NCI-H187 treated with DMSO at 0.1 percent for 48 hours (cell line): ENCODE results near the gene BCL2A1.
"Not testable (repeated sequence)": the region's sequence is repeated elsewhere in the genome, so short reads cannot be mapped to it uniquely, and the experiment has no call there.

Experiments used
- DNase-seq: peaks from one replicate; lab custom pipeline; 2025; lab: John Stamatoyannopoulos, UW

The BCL2A1 gene

GRCh38 chr15:79989183-79989582, 18.2 kb upstream of the BCL2A1 start:
- no peak for DNase-seq

GRCh38 chr15:79988448-79989117, 17.6 kb upstream of the BCL2A1 start:
- no peak for DNase-seq

- no peak for DNase-seq
Observed at GRCh38 chr15:79987969-79988368, 17.0 kb upstream of the BCL2A1 start.

GRCh38 chr15:79987569-79987955, 16.6 kb upstream of the BCL2A1 start:
- no peak for DNase-seq

GRCh38 chr15:79981831-79982455, 10.9 kb upstream of the BCL2A1 start:
- DNase-seq, result no peak

GRCh38 chr15:79978655-79979514, 7.9 kb upstream of the BCL2A1 start:
- DNase-seq, result no peak

GRCh38 chr15:79978260-79978654, 7.3 kb upstream of the BCL2A1 start:
- no peak for DNase-seq

GRCh38 chr15:79977431-79978054, 6.5 kb upstream of the BCL2A1 start:
- DNase-seq, result no peak

GRCh38 chr15:79973456-79974195, 2.6 kb upstream of the BCL2A1 start:
- DNase-seq, result no peak

GRCh38 chr15:79972863-79973262, 1.9 kb upstream of the BCL2A1 start:
- DNase-seq, result no peak

GRCh38 chr15:79970181-79970580, 815 bp downstream of the BCL2A1 start:
- DNase-seq, result no peak

- no peak for DNase-seq
Observed at GRCh38 chr15:79969146-79969545, 1.9 kb downstream of the BCL2A1 start.

- DNase-seq, result no peak
Observed at GRCh38 chr15:79967298-79968182, 3.5 kb downstream of the BCL2A1 start.

- no peak for DNase-seq
Observed at GRCh38 chr15:79966634-79967297, 4.2 kb downstream of the BCL2A1 start.

- DNase-seq, result no peak
Observed at GRCh38 chr15:79965846-79966630, 5.0 kb downstream of the BCL2A1 start.

GRCh38 chr15:79964232-79964805, 6.7 kb downstream of the BCL2A1 start:
- no peak for DNase-seq

- not testable (repeated sequence) for DNase-seq
Observed at GRCh38 chr15:79962921-79963320, 8.1 kb downstream of the BCL2A1 start.

- no peak for DNase-seq
Observed at GRCh38 chr15:79962178-79962577, 8.8 kb downstream of the BCL2A1 start.
